Measurements from ENCODE around the gene KRT31. TPM values are rescaled to one million over a fixed set of nuclear protein-coding genes. Genes with fewer than 3 reads are reported as not detected.
"Not testable (repeated sequence)": the region's sequence is repeated elsewhere in the genome, so short reads cannot be mapped to it uniquely, and the experiment has no call there.

The KRT31 gene
- total and polyA plus RNA-seq, 4 donors = not detected

DNA sequence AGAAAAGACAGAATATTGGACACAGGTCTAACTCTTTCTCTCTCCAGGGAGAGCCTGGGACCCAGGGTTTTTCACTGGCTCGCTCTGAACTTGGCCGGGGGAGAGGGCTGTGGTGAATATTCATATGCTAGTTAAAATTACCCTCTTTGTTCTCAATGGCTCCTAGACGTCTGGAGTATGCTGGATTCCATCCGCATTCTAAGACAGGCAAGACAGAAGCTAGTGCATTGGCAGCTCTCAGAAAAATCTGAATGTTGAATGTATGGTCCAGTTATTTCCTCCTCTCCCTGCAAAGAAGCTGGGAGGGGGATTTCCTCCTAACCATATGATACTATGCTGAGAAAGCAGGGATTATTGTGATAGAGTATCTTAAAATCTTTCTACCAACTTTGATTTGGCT lies 9.7 kb downstream of the KRT31 start:
- intact Hi-C loops (cut with DNase I) = no loop called here
- WGBS, 2 donors = 60 to 64% methylated on average over 4 of the region's 4 CpGs

DNA sequence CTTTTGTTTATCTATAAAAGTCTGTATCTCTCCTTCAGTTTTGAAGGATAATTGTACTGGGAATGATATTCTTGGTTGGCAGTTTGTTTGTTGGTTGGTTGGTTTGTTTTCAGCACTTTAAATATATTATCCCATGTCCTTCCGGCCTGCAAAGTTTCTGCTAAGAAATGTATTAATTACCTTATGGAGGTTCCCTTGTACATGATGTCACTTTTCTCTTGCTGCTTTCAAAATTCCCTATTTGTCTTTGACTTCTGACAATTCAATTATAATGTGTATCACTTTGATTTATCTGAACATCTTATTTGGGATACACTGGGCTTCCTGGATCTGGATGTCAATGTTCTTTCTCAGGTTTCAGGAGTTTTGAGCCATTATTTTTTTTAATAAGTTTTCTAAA lies 11.2 kb downstream of the KRT31 start:
- H3K9me3 ChIP-seq (ENCODE audit: control insufficient read depth, low read length) = peaks cover 4% of the 10 kb centered on the region
- H3K36me3 ChIP-seq (ENCODE audit: control insufficient read depth in 1 of 2, insufficient read depth in 2 of 2, low read length in 1 of 2) = no peaks in the 10 kb centered on the region
- intact Hi-C loops (cut with DNase I) = no loop called here
- H3K27ac ChIP-seq (ENCODE audit: low read depth in 1 of 2, low read length in 2 of 2) = no peak overlapping the region
- H3K4me1 ChIP-seq (ENCODE audit: control insufficient read depth in 1 of 2, insufficient read depth in 2 of 2, low read length in 2 of 2) = no peaks in the 10 kb centered on the region
- H3K27me3 ChIP-seq (ENCODE audit: control insufficient read depth in 1 of 2, insufficient read depth in 2 of 2, low read length in 1 of 2) = no peaks in the 10 kb centered on the region
- ATAC-seq (ENCODE audit: low FRiP score) = no peak
- H3K4me3 ChIP-seq (ENCODE audit: low read length in 2 of 2) = no peak overlapping the region
- no peak for DNase-seq
- 95 to 97% methylated on average over 1 of the region's 1 CpG for WGBS, 2 donors

More for the DNA sequence above, 9.7 kb downstream of the KRT31 start:
- Histone ChIP-seq H3K36me3 (ENCODE audit: control insufficient read depth in 1 of 2, insufficient read depth in 2 of 2, low read length in 1 of 2) (no peaks in the 10 kb centered on the region), H3K4me1 (ENCODE audit: control insufficient read depth in 1 of 2, insufficient read depth in 2 of 2, low read length in 2 of 2) (no peaks in the 10 kb centered on the region), H3K9me3 (ENCODE audit: control insufficient read depth, low read length) (peaks cover 4% of the 10 kb centered on the region), H3K27me3 (ENCODE audit: control insufficient read depth in 1 of 2, insufficient read depth in 2 of 2, low read length in 1 of 2) (no peaks in the 10 kb centered on the region), H3K4me3 (ENCODE audit: low read length in 2 of 2) (no peak overlapping the region), H3K27ac (ENCODE audit: low read depth in 1 of 2, low read length in 2 of 2) (no peak overlapping the region)
- ATAC-seq (ENCODE audit: low FRiP score) = no peak
- DNase-seq = no peak

- WGBS, 2 donors = 96 to 97% methylated on average over 1 of the region's 1 CpG
- Histone ChIP-seq H3K9me3 (ENCODE audit: control insufficient read depth, low read length) (peaks cover 4% of the 10 kb centered on the region), H3K4me3 (ENCODE audit: low read length in 2 of 2) (no peak overlapping the region), H3K4me1 (ENCODE audit: control insufficient read depth in 1 of 2, insufficient read depth in 2 of 2, low read length in 2 of 2) (no peaks in the 10 kb centered on the region), H3K27me3 (ENCODE audit: control insufficient read depth in 1 of 2, insufficient read depth in 2 of 2, low read length in 1 of 2) (no peaks in the 10 kb centered on the region), H3K27ac (ENCODE audit: low read depth in 1 of 2, low read length in 2 of 2) (no peak overlapping the region), H3K36me3 (ENCODE audit: control insufficient read depth in 1 of 2, insufficient read depth in 2 of 2, low read length in 1 of 2) (no peaks in the 10 kb centered on the region)
- DNase-seq = no peak
- ATAC-seq (ENCODE audit: low FRiP score) = no peak
- intact Hi-C loops (cut with DNase I) = no loop called here
Measured at GRCh38 chr17:41383690-41384089, 13.7 kb downstream of the KRT31 start.

DNA sequence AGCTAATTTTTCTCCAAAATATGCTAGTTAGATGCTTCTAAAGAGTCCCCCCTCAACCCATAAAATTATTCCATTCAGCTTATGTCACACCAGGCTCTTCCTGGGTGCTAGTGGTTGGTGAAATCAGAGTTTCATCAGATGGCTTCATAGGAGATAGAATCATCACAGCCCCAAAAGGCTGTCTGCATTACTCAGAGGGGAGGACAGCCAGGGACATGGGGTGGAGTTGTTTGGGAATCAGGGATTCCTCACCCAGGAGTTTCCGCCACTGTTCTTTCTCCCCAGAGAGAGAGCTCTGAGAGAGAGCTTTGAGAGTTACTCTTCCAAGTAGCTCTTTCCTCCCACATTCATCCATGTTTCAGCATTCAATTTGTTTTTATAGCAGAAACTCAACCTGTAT lies 15.0 kb downstream of the KRT31 start:
- Histone ChIP-seq H3K4me3 (ENCODE audit: low read length in 2 of 2) (no peak overlapping the region), H3K27ac (ENCODE audit: low read depth in 1 of 2, low read length in 2 of 2) (no peak overlapping the region), H3K9me3 (ENCODE audit: control insufficient read depth, low read length) (peaks cover 3% of the 10 kb centered on the region), H3K27me3 (ENCODE audit: control insufficient read depth in 1 of 2, insufficient read depth in 2 of 2, low read length in 1 of 2) (no peaks in the 10 kb centered on the region), H3K36me3 (ENCODE audit: control insufficient read depth in 1 of 2, insufficient read depth in 2 of 2, low read length in 1 of 2) (no peaks in the 10 kb centered on the region), H3K4me1 (ENCODE audit: control insufficient read depth in 1 of 2, insufficient read depth in 2 of 2, low read length in 2 of 2) (no peaks in the 10 kb centered on the region)
- DNase-seq (no peak), ATAC-seq (ENCODE audit: low FRiP score) (no peak)
- intact Hi-C loops (cut with DNase I) = no loop called here
- WGBS, 2 donors = 80 to 93% methylated on average over 1 of the region's 1 CpG

DNA sequence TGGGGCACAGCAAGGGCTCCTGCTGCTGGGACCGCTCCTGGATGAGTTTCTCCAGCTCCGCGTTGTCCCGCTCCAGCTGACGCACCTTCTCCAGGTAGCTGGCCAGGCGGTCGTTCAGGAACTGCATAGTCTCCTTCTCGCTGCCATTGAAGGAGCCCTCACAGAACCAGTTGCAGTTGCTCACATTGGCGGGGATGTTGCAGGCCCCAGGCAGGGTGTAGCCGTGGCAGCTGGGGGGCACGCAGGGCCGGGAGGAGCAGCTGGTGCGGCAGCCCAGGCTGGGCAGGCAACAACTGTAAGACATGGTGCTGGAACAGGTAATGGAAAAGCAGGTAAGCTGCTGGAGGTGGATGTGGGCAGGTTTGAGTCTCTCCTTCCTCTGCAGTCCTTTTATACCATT lies 15.5 kb downstream of the KRT31 start, which contains the start of gene KRT34:
TSS of gene KRT34 (minus strand) at position 364 of the 400 bp plus-strand sequence. CDS start at position 304, 60 bp downstream.
- WGBS, 2 donors = 89 to 91% methylated on average over 13 of the region's 13 CpGs
- ATAC-seq (ENCODE audit: low FRiP score); H3K4me3 ChIP-seq (ENCODE audit: low read length in 2 of 2): not testable (repeated sequence)

GRCh38 chr17:41380091-41380490 lies 17.3 kb downstream of the KRT31 start:
- H3K9me3 ChIP-seq (ENCODE audit: control insufficient read depth, low read length); ATAC-seq (ENCODE audit: low FRiP score); H3K27ac ChIP-seq (ENCODE audit: low read depth in 1 of 2, low read length in 2 of 2); intact Hi-C loops (cut with DNase I); H3K27me3 ChIP-seq (ENCODE audit: control insufficient read depth in 1 of 2, insufficient read depth in 2 of 2, low read length in 1 of 2); H3K4me3 ChIP-seq (ENCODE audit: low read length in 2 of 2); DNase-seq; H3K4me1 ChIP-seq (ENCODE audit: control insufficient read depth in 1 of 2, insufficient read depth in 2 of 2, low read length in 2 of 2); H3K36me3 ChIP-seq (ENCODE audit: control insufficient read depth in 1 of 2, insufficient read depth in 2 of 2, low read length in 1 of 2): not testable (repeated sequence)
- 80 to 81% methylated on average over 7 of the region's 7 CpGs for WGBS, 2 donors

More for the DNA sequence above, 15.5 kb downstream of the KRT31 start, which contains the start of gene KRT34:
- H3K4me1 ChIP-seq (ENCODE audit: control insufficient read depth in 1 of 2, insufficient read depth in 2 of 2, low read length in 2 of 2); H3K27ac ChIP-seq (ENCODE audit: low read depth in 1 of 2, low read length in 2 of 2); H3K9me3 ChIP-seq (ENCODE audit: control insufficient read depth, low read length); H3K27me3 ChIP-seq (ENCODE audit: control insufficient read depth in 1 of 2, insufficient read depth in 2 of 2, low read length in 1 of 2); DNase-seq; intact Hi-C loops (cut with DNase I); H3K36me3 ChIP-seq (ENCODE audit: control insufficient read depth in 1 of 2, insufficient read depth in 2 of 2, low read length in 1 of 2): not testable (repeated sequence)

DNA sequence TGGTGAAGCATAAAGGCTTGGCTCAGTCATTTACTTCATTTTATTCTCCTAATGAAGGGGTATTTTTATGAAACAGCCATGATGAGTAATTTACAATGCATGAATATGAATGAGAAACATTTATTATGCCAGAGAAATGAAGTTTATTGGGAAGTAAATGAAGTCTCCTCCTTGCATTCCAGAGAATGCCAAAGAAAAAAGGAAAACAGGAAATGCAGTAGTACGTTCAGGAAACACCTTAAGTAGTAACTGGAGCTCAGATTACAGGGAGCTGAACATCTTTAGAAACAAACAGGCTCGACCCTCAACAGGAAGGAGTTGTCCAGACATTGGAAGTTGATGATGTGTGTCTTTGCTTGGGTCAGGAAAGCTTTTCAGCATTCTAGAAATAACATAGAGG lies 19.9 kb downstream of the KRT31 start:
- 3 to 4% methylated on average over 2 of the region's 2 CpGs for WGBS, 2 donors
- Histone ChIP-seq H3K27me3 (ENCODE audit: control insufficient read depth in 1 of 2, insufficient read depth in 2 of 2, low read length in 1 of 2) (no peaks in the 10 kb centered on the region), H3K9me3 (ENCODE audit: control insufficient read depth, low read length) (no peaks in the 10 kb centered on the region), H3K4me3 (ENCODE audit: low read length in 2 of 2) (no peak overlapping the region), H3K36me3 (ENCODE audit: control insufficient read depth in 1 of 2, insufficient read depth in 2 of 2, low read length in 1 of 2) (no peaks in the 10 kb centered on the region), H3K27ac (ENCODE audit: low read depth in 1 of 2, low read length in 2 of 2) (no peak overlapping the region), H3K4me1 (ENCODE audit: control insufficient read depth in 1 of 2, insufficient read depth in 2 of 2, low read length in 2 of 2) (no peaks in the 10 kb centered on the region)
- intact Hi-C loops (cut with DNase I) = no loop called here
- ATAC-seq (ENCODE audit: low FRiP score) (no peak), DNase-seq (no peak)

DNA sequence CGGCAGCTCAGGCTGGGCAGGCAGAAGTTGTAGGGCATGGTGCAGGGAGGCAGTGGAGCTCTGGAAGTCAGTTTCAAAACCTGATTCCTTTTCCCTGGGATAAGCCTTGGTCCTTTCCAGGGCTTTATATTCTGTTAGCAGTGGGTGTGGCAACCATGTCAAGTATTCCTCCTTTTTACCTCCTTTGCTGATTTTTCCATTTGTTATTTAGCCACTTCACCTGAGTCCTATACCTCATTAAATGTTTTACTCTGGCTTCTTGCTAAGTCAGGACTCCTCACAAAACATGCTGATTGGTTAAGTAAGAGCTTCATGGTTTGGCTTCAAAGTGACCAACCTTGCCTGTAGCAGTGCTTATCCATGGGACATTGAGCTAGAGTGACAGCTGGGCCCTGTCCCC lies 27.7 kb downstream of the KRT31 start, which contains the start of gene KRT33B:
TSS of gene KRT33B (minus strand) at position 101 of the 400 bp plus-strand sequence. CDS start at position 38, 63 bp downstream.
- Histone ChIP-seq H3K4me1 (ENCODE audit: control insufficient read depth in 1 of 2, insufficient read depth in 2 of 2, low read length in 2 of 2) (no peaks in the 10 kb centered on the region), H3K4me3 (ENCODE audit: low read length in 2 of 2) (no peak within 1 kb of the TSS), H3K27me3 (ENCODE audit: control insufficient read depth in 1 of 2, insufficient read depth in 2 of 2, low read length in 1 of 2) (no peaks in the 10 kb centered on the region), H3K36me3 (ENCODE audit: control insufficient read depth in 1 of 2, insufficient read depth in 2 of 2, low read length in 1 of 2) (no peaks in the 10 kb centered on the region), H3K9me3 (ENCODE audit: control insufficient read depth, low read length) (no peaks in the 10 kb centered on the region), H3K27ac (ENCODE audit: low read depth in 1 of 2, low read length in 2 of 2) (no peak within 1 kb of the TSS)
- intact Hi-C loops (cut with DNase I) = no loop called here
- 92 to 93% methylated on average over 1 of the region's 1 CpG for WGBS, 2 donors
- no peak for DNase-seq
- ATAC-seq (ENCODE audit: low FRiP score) = no peak

- DNase-seq (no peak), ATAC-seq (ENCODE audit: low FRiP score) (no peak)
- Histone ChIP-seq H3K4me1 (ENCODE audit: control insufficient read depth in 1 of 2, insufficient read depth in 2 of 2, low read length in 2 of 2) (no peaks in the 10 kb centered on the region), H3K27ac (ENCODE audit: low read depth in 1 of 2, low read length in 2 of 2) (no peak overlapping the region), H3K4me3 (ENCODE audit: low read length in 2 of 2) (no peak overlapping the region), H3K27me3 (ENCODE audit: control insufficient read depth in 1 of 2, insufficient read depth in 2 of 2, low read length in 1 of 2) (no peaks in the 10 kb centered on the region), H3K9me3 (ENCODE audit: control insufficient read depth, low read length) (no peaks in the 10 kb centered on the region), H3K36me3 (ENCODE audit: control insufficient read depth in 1 of 2, insufficient read depth in 2 of 2, low read length in 1 of 2) (no peaks in the 10 kb centered on the region)
- 88% methylated on average over 2 of the region's 2 CpGs for WGBS, 2 donors
- intact Hi-C loops (cut with DNase I) = no loop called here
Measured at GRCh38 chr17:41369023-41369422, 28.4 kb downstream of the KRT31 start.
